Bronchial epithelial cell (primary cell): ENCODE data around the gene UBE2M. TPM values are rescaled to one million over a fixed set of nuclear protein-coding genes. Genes with fewer than 3 reads are reported as not detected.
"Not testable (repeated sequence)": the region's sequence is repeated elsewhere in the genome, so short reads cannot be mapped to it uniquely, and the experiment has no call there.

Experiments used
- DNase-seq: peaks from one replicate; pipeline ENCODE4 v3.0.0-alpha.2; 2010; ENCODE audit warnings: low read depth
- FAIRE-seq: peaks from 2 replicates; lab custom pipeline; 2011; peaks lifted over from hg19 to GRCh38; lab: Jason Lieb, UNC
- H3K27me3 ChIP-seq: 2 replicates; pipeline ENCODE4 v1.5.1; 2011; ENCODE audit warnings: low read length; ENCODE audit not compliant: control insufficient read depth, insufficient read depth
- H3K36me3 ChIP-seq: 2 replicates; pipeline ENCODE4 v1.5.1; 2011; ENCODE audit warnings: low read length; ENCODE audit not compliant: control insufficient read depth, insufficient read depth
- H3K4me3 ChIP-seq: 2 replicates; pipeline ENCODE4 v1.5.1; 2011; ENCODE audit warnings: mild to moderate bottlenecking, low read depth, low read length, control low read depth
- CTCF ChIP-seq: IDR thresholded peaks from 2 replicates; pipeline ENCODE4 v1.5.1; 2011; ENCODE audit warnings: mild to moderate bottlenecking, moderate library complexity, low read length, control low read depth, inconsistent platforms; ENCODE audit not compliant: insufficient read depth, severe bottlenecking
- total RNA-seq: library from RNA; depleted of rRNA; stranded (reverse); fragments of >200 nt; gene quantifications from 2 replicates; pipeline ENCODE4 v1.2.1, GENCODE V29; 2014

UBE2M gene
- total RNA-seq, 1 donor from 2014 or later, result 128 TPM

GRCh38 chr19:58543826-58544590 is 14.4 kb downstream of the UBE2M start, which contains the start of gene TRIM28:
Gene TRIM28, plus strand, starts transcription at chr19:58544064. Its CDS starts 694 bp downstream, at chr19:58544758.
- no peak for TF ChIP-seq CTCF
- FAIRE-seq, result peak; percentile 83
- peak within 1 kb of the TSS; percentile 66 for H3K4me3 ChIP-seq
- no peaks in the 10 kb centered on the region for H3K27me3 ChIP-seq
- H3K36me3 ChIP-seq, result peaks cover 29% of the 10 kb centered on the region
- peak; percentile 93 for DNase-seq

- H3K4me3 ChIP-seq, FAIRE-seq: not testable (repeated sequence)
Observed at GRCh38 chr19:58542641-58543372, 15.6 kb downstream of the UBE2M start.

GRCh38 chr19:58539169-58539559 is 19.2 kb downstream of the UBE2M start:
- H3K4me3 ChIP-seq, H3K27me3 ChIP-seq, DNase-seq, FAIRE-seq, H3K36me3 ChIP-seq: not testable (repeated sequence)

More at GRCh38 chr19:58542641-58543372, 15.6 kb downstream of the UBE2M start:
- peaks cover 19% of the 10 kb centered on the region for H3K36me3 ChIP-seq
- not testable (repeated sequence) for H3K27me3 ChIP-seq, DNase-seq

GRCh38 chr19:58538257-58539168 is 19.9 kb downstream of the UBE2M start:
- FAIRE-seq (no peak), DNase-seq (no peak)
- Histone ChIP-seq H3K27me3 (no peaks in the 10 kb centered on the region), H3K36me3 (no peaks in the 10 kb centered on the region), H3K4me3 (peak overlapping the region; percentile 35)
- no peak for TF ChIP-seq CTCF

GRCh38 chr19:58536852-58537798 is 21.3 kb downstream of the UBE2M start:
- no peak for TF ChIP-seq CTCF
- FAIRE-seq (no peak), DNase-seq (no peak)
- Histone ChIP-seq H3K4me3 (no peak overlapping the region), H3K27me3 (no peaks in the 10 kb centered on the region), H3K36me3 (no peaks in the 10 kb centered on the region)

- H3K27me3 ChIP-seq, result no peaks in the 10 kb centered on the region
- no peak for TF ChIP-seq CTCF
- no peak overlapping the region for H3K4me3 ChIP-seq
- DNase-seq (no peak), FAIRE-seq (no peak)
- H3K36me3 ChIP-seq, result no peaks in the 10 kb centered on the region
Observed at GRCh38 chr19:58535857-58536256, 22.6 kb downstream of the UBE2M start.
